GM23338 (cell line): ENCODE measurements around the gene SLC2A11. TPM values are rescaled to one million over a fixed set of nuclear protein-coding genes. Genes with fewer than 3 reads are reported as not detected.

Experiments
- ATAC-seq: fragments of 200-7000 bp; cut with Tn5 transposase; 3 replicates; pipeline ENCODE4 v1.9.1; 2020
- DNase-seq: peaks from one replicate; pipeline ENCODE4 v3.0.0-alpha.2; 2015; ENCODE audit warnings: low spot score
- H2AFZ ChIP-seq: fragments of 200-600 bp; sonication (generic); 2 replicates; pipeline ENCODE4 v1.8.0; 2016; ENCODE audit warnings: antibody characterized with exemption, mild to moderate bottlenecking, moderate library complexity
- H3F3A ChIP-seq: fragments of 200-600 bp; sonication (generic); replicated peaks from 2 replicates; pipeline ENCODE4 v1.8.0; 2017; ENCODE audit warnings: antibody characterized with exemption, mixed run types, low read depth
- H3K27ac ChIP-seq: fragments of 200-600 bp; sonication (generic); 2 replicates; pipeline ENCODE4 v1.6.1; 2016; ENCODE audit warnings: low read depth
- H3K27me3 ChIP-seq: fragments of 200-600 bp; sonication (generic); 2 replicates; pipeline ENCODE4 v1.8.0; 2016; ENCODE audit warnings: mild to moderate bottlenecking, mixed run types, moderate library complexity; ENCODE audit not compliant: insufficient read depth
- H3K36me3 ChIP-seq: fragments of 200-600 bp; sonication (generic); 2 replicates; pipeline ENCODE4 v1.8.0; 2016; ENCODE audit warnings: mild to moderate bottlenecking; ENCODE audit not compliant: insufficient read depth
- H3K4me1 ChIP-seq: fragments of 200-600 bp; sonication (generic); 2 replicates; pipeline ENCODE4 v1.8.0; 2016; ENCODE audit warnings: mild to moderate bottlenecking, moderate library complexity; ENCODE audit not compliant: insufficient read depth
- H3K4me2 ChIP-seq: fragments of 200-600 bp; sonication (generic); 2 replicates; pipeline ENCODE4 v1.7.1; 2017; ENCODE audit warnings: mixed run types
- H3K4me3 ChIP-seq: fragments of 200-600 bp; sonication (generic); 2 replicates; pipeline ENCODE4 v1.6.1; 2016; ENCODE audit warnings: mixed run types
- H3K79me2 ChIP-seq: fragments of 200-600 bp; sonication (generic); replicated peaks from 2 replicates; pipeline ENCODE4 v1.8.0; 2017; ENCODE audit warnings: mild to moderate bottlenecking; ENCODE audit not compliant: insufficient read depth
- H3K9me2 ChIP-seq: fragments of 200-600 bp; sonication (generic); 2 replicates; pipeline ENCODE4 v1.8.0; 2017; ENCODE audit not compliant: insufficient read depth
- H4K20me1 ChIP-seq: fragments of 200-600 bp; sonication (generic); replicated peaks from 2 replicates; pipeline ENCODE4 v1.8.0; 2017; ENCODE audit warnings: mild to moderate bottlenecking; ENCODE audit not compliant: insufficient read depth
- H3K27ac Mint-ChIP-seq: 2 replicates; pipeline ENCODE4 v1.8.0; 2020; ENCODE audit warnings: inconsistent platforms, mild to moderate bottlenecking, moderate library complexity, mixed read lengths
- H3K27me3 Mint-ChIP-seq: 3 replicates; pipeline ENCODE4 v1.8.0; 2022; ENCODE audit warnings: low read depth, mild to moderate bottlenecking, moderate library complexity, mixed read lengths, inconsistent platforms; ENCODE audit not compliant: insufficient read depth, poor library complexity
- H3K36me3 Mint-ChIP-seq: 3 replicates; pipeline ENCODE4 v1.8.0; 2021; ENCODE audit warnings: low read depth, mild to moderate bottlenecking, inconsistent platforms, moderate library complexity, mixed read lengths
- H3K4me1 Mint-ChIP-seq: 3 replicates; pipeline ENCODE4 v1.8.0; 2020; ENCODE audit warnings: mild to moderate bottlenecking, inconsistent platforms, mixed read lengths
- H3K4me3 Mint-ChIP-seq: 3 replicates; pipeline ENCODE4 v1.8.0; 2021; ENCODE audit warnings: moderate library complexity, mild to moderate bottlenecking, inconsistent platforms, mixed read lengths
- H3K9me3 Mint-ChIP-seq: 3 replicates; pipeline ENCODE4 v1.8.0; 2020; ENCODE audit warnings: moderate library complexity, mild to moderate bottlenecking, inconsistent platforms, mixed read lengths
- CREB1 ChIP-seq: fragments of 250-450 bp; sonication (Bioruptor Pico); IDR thresholded peaks from 2 replicates; pipeline ENCODE4 v1.5.0; 2020; ENCODE audit warnings: low read depth, mild to moderate bottlenecking, moderate library complexity
- EZH2phosphoT487 ChIP-seq: fragments of 200-600 bp; sonication (generic); IDR thresholded peaks from one replicate; pipeline ENCODE4 v1.8.1; 2018; ENCODE audit warnings: antibody characterized with exemption; ENCODE audit not compliant: unreplicated experiment
- JUNB ChIP-seq: IDR thresholded peaks from one replicate; pipeline ENCODE4 v1.6.1; 2016; ENCODE audit warnings: antibody characterized with exemption; ENCODE audit not compliant: unreplicated experiment
- STAT1 ChIP-seq: IDR thresholded peaks from one replicate; pipeline ENCODE4 v1.6.1; 2016; ENCODE audit warnings: antibody characterized with exemption; ENCODE audit not compliant: unreplicated experiment
- ZNF114 ChIP-seq: fragments of 250-450 bp; sonication (Bioruptor Pico); IDR thresholded peaks from 2 replicates; pipeline ENCODE4 v1.5.0; 2020; ENCODE audit warnings: mild to moderate bottlenecking, moderate library complexity
- ZNF331 ChIP-seq: fragments of 250-450 bp; sonication (Bioruptor Pico); IDR thresholded peaks from 2 replicates; pipeline ENCODE4 v1.5.0; 2020; ENCODE audit warnings: low read depth, mild to moderate bottlenecking, moderate library complexity
- polyA plus RNA-seq: library from polyadenylated mRNA; unstranded; fragments of >200 nt; fragmentation: Nextera tagmentation; extraction: Ambion mirVana; gene quantifications from 2 replicates; pipeline ENCODE4 v1.2.1, GENCODE V29; 2016
- total RNA-seq: library from RNA; depleted of rRNA; stranded (reverse); fragments of >200 nt; shearing (Covaris generic); gene quantifications from 2 replicates; pipeline ENCODE4 v1.2.3, GENCODE V29; 2014
- TF ChIP-seq, protein P1 (sequence below): IDR thresholded peaks from 2 replicates; pipeline ENCODE4 v1.6.1; 2016; ENCODE audit warnings: antibody characterized with exemption
- TF ChIP-seq, protein P2 (sequence below): IDR thresholded peaks from one replicate; pipeline ENCODE4 v1.6.1; 2018; ENCODE audit warnings: antibody characterized with exemption; ENCODE audit not compliant: unreplicated experiment
- TF ChIP-seq, protein P3 (sequence below), 2 experiments: fragments of 200-600 bp in 1 of 2; sonication (generic) in 1 of 2; conservative IDR thresholded peaks; 2 replicates each; pipeline versions ENCODE4 v1.5.1 to v1.6.1; 2016 to 2017; ENCODE audit warnings: antibody characterized with exemption in 2 of 2, low read depth in 2 of 2, mild to moderate bottlenecking in 2 of 2, moderate library complexity in 1 of 2

SLC2A11 gene
- total and polyA plus RNA-seq, 2 experiments from 2014 or later: 7.1 to 21.8 TPM

DNA sequence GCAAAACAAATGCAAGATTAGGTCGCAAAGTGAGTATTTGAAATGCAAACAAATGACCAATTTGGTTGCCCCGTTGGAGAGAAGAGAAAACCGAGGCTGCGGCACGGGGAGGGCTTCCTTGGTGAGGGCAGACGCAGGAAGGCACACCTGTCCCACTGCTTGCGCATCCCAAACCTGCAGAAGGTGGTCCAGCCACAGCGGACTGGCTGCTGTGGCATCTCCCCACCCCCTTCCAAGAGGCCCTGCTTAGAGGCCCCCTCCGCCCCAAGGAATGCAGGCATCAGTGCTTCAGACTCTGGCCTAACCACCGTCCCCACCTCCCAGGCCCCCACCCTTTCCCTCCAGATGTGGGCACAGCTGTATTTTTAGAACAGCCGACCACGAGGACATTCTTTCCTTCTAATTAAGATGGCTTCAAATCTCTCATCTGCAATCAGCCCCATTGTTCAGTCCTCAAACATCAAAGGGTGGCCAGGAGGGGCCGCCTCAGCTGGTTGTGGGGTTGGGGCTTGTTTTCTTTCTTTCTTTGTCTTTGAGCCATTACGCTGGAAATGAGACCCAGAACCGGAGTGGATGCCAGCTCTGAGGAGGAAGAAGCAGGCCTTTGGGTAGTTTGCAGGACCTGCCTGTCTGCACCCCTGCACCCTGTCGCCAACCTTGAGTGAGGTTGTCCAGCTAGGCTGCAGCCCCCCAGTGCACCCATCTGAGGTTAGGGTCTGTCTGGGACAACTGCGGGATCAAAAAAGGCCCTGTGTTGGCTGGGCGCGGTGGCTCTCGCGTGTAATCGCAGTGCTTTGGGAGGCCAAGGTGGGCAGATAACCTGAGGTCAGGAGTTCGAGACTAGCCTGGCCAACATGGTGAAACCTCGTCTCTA lies 9.4 kb upstream of the SLC2A11 start:
- H3K4me1 Mint-ChIP-seq: peaks cover 32% of the 10 kb centered on the region

More for the DNA sequence above, 9.4 kb upstream of the SLC2A11 start:
- TF ChIP-seq ZNF331 (CRISPR knock-in tag) (no peak), JUNB (no peak), STAT1 (no peak), ZNF114 (CRISPR knock-in tag) (no peak), EZH2phosphoT487 (no peak), CREB1 (no peak)
- TF ChIP-seq, protein P1, sequence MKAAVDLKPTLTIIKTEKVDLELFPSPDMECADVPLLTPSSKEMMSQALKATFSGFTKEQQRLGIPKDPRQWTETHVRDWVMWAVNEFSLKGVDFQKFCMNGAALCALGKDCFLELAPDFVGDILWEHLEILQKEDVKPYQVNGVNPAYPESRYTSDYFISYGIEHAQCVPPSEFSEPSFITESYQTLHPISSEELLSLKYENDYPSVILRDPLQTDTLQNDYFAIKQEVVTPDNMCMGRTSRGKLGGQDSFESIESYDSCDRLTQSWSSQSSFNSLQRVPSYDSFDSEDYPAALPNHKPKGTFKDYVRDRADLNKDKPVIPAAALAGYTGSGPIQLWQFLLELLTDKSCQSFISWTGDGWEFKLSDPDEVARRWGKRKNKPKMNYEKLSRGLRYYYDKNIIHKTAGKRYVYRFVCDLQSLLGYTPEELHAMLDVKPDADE: no peak
- TF ChIP-seq, protein P2, sequence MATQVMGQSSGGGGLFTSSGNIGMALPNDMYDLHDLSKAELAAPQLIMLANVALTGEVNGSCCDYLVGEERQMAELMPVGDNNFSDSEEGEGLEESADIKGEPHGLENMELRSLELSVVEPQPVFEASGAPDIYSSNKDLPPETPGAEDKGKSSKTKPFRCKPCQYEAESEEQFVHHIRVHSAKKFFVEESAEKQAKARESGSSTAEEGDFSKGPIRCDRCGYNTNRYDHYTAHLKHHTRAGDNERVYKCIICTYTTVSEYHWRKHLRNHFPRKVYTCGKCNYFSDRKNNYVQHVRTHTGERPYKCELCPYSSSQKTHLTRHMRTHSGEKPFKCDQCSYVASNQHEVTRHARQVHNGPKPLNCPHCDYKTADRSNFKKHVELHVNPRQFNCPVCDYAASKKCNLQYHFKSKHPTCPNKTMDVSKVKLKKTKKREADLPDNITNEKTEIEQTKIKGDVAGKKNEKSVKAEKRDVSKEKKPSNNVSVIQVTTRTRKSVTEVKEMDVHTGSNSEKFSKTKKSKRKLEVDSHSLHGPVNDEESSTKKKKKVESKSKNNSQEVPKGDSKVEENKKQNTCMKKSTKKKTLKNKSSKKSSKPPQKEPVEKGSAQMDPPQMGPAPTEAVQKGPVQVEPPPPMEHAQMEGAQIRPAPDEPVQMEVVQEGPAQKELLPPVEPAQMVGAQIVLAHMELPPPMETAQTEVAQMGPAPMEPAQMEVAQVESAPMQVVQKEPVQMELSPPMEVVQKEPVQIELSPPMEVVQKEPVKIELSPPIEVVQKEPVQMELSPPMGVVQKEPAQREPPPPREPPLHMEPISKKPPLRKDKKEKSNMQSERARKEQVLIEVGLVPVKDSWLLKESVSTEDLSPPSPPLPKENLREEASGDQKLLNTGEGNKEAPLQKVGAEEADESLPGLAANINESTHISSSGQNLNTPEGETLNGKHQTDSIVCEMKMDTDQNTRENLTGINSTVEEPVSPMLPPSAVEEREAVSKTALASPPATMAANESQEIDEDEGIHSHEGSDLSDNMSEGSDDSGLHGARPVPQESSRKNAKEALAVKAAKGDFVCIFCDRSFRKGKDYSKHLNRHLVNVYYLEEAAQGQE: no peak
- TF ChIP-seq, protein P3, sequence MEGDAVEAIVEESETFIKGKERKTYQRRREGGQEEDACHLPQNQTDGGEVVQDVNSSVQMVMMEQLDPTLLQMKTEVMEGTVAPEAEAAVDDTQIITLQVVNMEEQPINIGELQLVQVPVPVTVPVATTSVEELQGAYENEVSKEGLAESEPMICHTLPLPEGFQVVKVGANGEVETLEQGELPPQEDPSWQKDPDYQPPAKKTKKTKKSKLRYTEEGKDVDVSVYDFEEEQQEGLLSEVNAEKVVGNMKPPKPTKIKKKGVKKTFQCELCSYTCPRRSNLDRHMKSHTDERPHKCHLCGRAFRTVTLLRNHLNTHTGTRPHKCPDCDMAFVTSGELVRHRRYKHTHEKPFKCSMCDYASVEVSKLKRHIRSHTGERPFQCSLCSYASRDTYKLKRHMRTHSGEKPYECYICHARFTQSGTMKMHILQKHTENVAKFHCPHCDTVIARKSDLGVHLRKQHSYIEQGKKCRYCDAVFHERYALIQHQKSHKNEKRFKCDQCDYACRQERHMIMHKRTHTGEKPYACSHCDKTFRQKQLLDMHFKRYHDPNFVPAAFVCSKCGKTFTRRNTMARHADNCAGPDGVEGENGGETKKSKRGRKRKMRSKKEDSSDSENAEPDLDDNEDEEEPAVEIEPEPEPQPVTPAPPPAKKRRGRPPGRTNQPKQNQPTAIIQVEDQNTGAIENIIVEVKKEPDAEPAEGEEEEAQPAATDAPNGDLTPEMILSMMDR (conservative IDR thresholded peaks at IDR 0.05; ENCODE audit: low read depth in 2 of 2): no peak
- no peak overlapping the region; the same call in none of the 2 replicates for H2AFZ ChIP-seq
- H3K9me2 ChIP-seq: no peaks in the 10 kb centered on the region
- H3K27me3 ChIP-seq: no peaks in the 10 kb centered on the region
- H3K79me2 ChIP-seq: no peaks in the 10 kb centered on the region
- Mint-ChIP-seq H3K9me3 (no peaks in the 10 kb centered on the region), H3K27ac (no peak overlapping the region), H3K4me3 (0 out of 3 replicates have a peak overlapping the region, but pooled peaks have one; percentile 26), H3K36me3 (no peaks in the 10 kb centered on the region), H3K27me3 (peaks cover 32% of the 10 kb centered on the region)
- H3K4me1 ChIP-seq: peaks cover 24% of the 10 kb centered on the region
- H3K4me2 ChIP-seq: peak overlapping the region; percentile 67
- 0 out of 2 replicates have a peak overlapping the region, but pooled peaks have one; percentile 45 for H3K27ac ChIP-seq
- peaks cover 15% of the 10 kb centered on the region; the same call in 1 of the 2 replicates for H3F3A ChIP-seq
- H3K36me3 ChIP-seq: no peaks in the 10 kb centered on the region
- peak; percentile 22 for ATAC-seq
- H4K20me1 ChIP-seq: no peaks in the 10 kb centered on the region
- H3K4me3 ChIP-seq: peak overlapping the region; percentile 35; the same call in 1 of the 2 replicates
- DNase-seq: peak; percentile 66
